ENCODE data around the gene TBC1D4. TPM values are rescaled to one million over a fixed set of nuclear protein-coding genes. Genes with fewer than 3 reads are reported as not detected.

Gene TBC1D4
- total RNA-seq, 1 donor from 2014 or later = 1.5 TPM

DNA sequence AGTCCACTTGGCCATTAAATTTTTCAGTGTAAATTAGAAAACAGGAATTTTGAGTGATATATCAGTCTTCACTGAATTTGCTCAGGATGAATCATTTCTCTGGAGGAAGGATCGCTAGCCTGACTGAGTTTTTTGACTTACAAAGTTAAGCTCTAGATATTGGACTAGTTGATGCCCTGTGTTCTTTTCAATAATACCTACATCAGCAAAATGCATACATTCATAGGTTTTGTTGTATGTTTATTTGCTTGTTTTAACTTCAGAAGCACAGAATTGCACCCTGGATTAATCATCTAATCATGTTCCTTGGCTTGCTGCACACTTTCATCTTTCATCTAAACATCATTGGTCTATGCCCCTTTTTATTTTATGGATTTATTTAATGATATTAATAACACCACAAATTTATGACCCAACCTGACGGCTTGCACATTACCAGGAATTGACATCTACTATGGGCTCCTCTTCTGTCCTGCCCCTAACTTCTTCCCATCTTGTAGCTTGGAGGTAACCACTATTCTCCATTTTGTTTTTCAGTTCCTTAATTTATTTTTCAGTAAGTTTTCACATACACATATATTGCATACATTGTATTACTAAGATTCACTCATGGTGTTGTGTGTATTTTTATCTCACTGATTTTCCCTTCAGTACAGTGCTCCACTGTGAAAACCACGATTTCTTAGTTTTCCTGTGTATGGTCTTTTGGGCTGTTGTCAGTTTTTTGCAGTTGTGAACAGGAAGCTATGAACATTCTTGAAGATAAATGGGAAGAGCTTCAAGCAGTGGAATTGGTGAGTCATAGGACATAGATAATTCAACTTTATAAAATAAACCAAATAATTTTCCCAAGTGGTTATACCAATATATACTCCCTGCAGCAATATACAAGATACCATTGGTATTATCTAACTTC is 32.4 kb upstream of the TBC1D4 start:
- POLR2A ChIA-PET = no interaction called here

DNA sequence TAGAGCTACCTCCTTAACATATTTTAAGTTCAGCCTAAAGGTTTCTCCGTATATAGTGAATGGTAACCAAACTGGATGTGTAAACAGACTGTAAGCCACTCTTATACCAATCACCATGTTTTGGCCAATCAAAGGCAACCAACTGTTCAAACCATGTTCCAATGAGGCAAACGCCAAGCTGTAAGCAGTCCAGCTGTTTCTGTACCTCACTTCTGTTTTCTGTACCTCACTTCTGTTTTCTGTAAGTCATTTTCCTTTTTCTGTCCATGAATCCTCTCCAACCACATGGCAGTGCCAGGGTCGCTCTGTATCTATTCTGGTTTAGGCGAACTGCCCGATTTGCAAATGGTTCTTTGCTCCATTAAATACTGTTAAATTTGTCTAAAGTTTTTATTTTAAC is 31.3 kb upstream of the TBC1D4 start:
- H3K27ac Mint-ChIP-seq = no peak overlapping the region
- DNase-seq (no peak), ATAC-seq (ENCODE audit: low read depth) (no peak)
- POLR2A ChIA-PET = no interaction called here
- intact Hi-C loops (cut with micrococcal nuclease) = no loop called here
- no peak overlapping the region for H3K4me3 Mint-ChIP-seq
- no peaks in the 10 kb centered on the region for H3K27me3 Mint-ChIP-seq
- TF ChIP-seq, protein P1, sequence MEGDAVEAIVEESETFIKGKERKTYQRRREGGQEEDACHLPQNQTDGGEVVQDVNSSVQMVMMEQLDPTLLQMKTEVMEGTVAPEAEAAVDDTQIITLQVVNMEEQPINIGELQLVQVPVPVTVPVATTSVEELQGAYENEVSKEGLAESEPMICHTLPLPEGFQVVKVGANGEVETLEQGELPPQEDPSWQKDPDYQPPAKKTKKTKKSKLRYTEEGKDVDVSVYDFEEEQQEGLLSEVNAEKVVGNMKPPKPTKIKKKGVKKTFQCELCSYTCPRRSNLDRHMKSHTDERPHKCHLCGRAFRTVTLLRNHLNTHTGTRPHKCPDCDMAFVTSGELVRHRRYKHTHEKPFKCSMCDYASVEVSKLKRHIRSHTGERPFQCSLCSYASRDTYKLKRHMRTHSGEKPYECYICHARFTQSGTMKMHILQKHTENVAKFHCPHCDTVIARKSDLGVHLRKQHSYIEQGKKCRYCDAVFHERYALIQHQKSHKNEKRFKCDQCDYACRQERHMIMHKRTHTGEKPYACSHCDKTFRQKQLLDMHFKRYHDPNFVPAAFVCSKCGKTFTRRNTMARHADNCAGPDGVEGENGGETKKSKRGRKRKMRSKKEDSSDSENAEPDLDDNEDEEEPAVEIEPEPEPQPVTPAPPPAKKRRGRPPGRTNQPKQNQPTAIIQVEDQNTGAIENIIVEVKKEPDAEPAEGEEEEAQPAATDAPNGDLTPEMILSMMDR (IDR thresholded peaks at IDR 0.05) = no peak
- H3K9me3 Mint-ChIP-seq = peaks cover 2% of the 10 kb centered on the region
- no peaks in the 10 kb centered on the region for H3K36me3 Mint-ChIP-seq (ENCODE audit: low read depth)
- CTCF ChIA-PET = interaction anchor here (1.1 kb wide), 1 partner anchor 10 kb away, joined by 5 read pairs; no protein-coding TSS in a partner anchor
- H3K4me1 Mint-ChIP-seq = peaks cover 23% of the 10 kb centered on the region

More for the DNA sequence above, 32.4 kb upstream of the TBC1D4 start:
- Mint-ChIP-seq H3K36me3 (ENCODE audit: low read depth) (no peaks in the 10 kb centered on the region), H3K27me3 (no peaks in the 10 kb centered on the region), H3K27ac (no peak overlapping the region), H3K4me3 (no peak overlapping the region), H3K4me1 (peaks cover 23% of the 10 kb centered on the region), H3K9me3 (peaks cover 2% of the 10 kb centered on the region)
- DNase-seq = no peak
- CTCF ChIA-PET = interaction anchor here (1.1 kb wide), 1 partner anchor 9 kb away, joined by 5 read pairs; no protein-coding TSS in a partner anchor
- intact Hi-C loops (cut with micrococcal nuclease) = no loop called here
- TF ChIP-seq, protein P1 (IDR thresholded peaks at IDR 0.05) = no peak
- ATAC-seq (ENCODE audit: low read depth) = no peak

DNA sequence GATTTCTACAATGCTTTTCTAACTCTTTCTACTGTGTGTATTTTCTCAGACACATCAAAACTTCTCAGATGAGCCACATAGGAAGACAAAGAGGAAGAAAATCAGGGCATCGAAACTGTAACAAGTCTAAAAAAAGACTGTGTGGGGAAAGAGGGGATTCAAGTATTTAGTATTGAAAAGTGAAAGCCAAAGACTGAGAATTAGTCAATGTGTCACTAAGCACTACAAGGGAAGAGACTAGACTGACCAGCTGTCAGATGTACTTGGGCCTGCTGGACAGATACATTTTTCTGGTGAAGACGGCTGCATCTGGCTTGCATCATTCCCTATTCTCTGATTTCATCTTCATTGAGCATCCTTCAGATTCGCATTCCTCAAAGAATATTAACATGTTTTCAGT is 30.3 kb upstream of the TBC1D4 start:
- Mint-ChIP-seq H3K36me3 (ENCODE audit: low read depth) (no peaks in the 10 kb centered on the region), H3K27me3 (no peaks in the 10 kb centered on the region), H3K9me3 (peaks cover 2% of the 10 kb centered on the region), H3K4me1 (peaks cover 25% of the 10 kb centered on the region), H3K27ac (no peak overlapping the region), H3K4me3 (no peak overlapping the region)
- DNase-seq = no peak
- TF ChIP-seq, protein P1 (IDR thresholded peaks at IDR 0.05) = no peak
- ChIA-PET CTCF (no interaction called here), POLR2A (no interaction called here)
- intact Hi-C loops (cut with micrococcal nuclease) = no loop called here
- no peak for ATAC-seq (ENCODE audit: low read depth)

DNA sequence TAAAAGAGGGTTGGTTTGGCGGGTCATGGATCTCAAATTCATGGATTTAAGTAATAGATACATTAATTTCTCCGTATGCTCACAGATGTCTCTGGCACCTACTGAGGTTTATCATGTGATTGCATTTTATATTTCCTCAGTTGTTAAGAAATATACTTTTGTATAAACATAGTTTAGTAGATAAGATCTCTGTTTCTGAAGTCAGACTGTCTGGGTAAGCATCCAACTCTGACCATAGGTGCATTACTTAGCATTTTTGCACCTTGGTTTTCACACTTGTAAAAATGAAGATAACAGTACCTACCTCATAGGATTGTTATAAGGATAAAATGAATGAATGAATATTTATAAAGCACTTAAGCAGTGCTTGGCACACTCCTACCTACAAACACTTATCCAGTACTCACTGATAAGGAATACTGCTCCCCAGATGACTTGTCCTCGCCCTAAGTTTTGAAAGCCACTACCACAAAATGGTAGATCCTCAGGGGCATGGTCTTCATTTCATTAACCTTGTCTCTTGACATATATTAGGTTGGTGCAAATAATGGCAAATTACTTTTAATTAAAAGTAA is 29.2 kb upstream of the TBC1D4 start:
- Mint-ChIP-seq H3K27me3 (no peaks in the 10 kb centered on the region), H3K9me3 (peaks cover 2% of the 10 kb centered on the region), H3K4me3 (no peak overlapping the region), H3K4me1 (peaks cover 25% of the 10 kb centered on the region), H3K36me3 (ENCODE audit: low read depth) (no peaks in the 10 kb centered on the region), H3K27ac (no peak overlapping the region)
- ATAC-seq (ENCODE audit: low read depth) (no peak), DNase-seq (no peak)
- ChIA-PET CTCF (no interaction called here), POLR2A (no interaction called here)
- TF ChIP-seq, protein P1 (IDR thresholded peaks at IDR 0.05) = no peak
- intact Hi-C loops (cut with micrococcal nuclease) = no loop called here

DNA sequence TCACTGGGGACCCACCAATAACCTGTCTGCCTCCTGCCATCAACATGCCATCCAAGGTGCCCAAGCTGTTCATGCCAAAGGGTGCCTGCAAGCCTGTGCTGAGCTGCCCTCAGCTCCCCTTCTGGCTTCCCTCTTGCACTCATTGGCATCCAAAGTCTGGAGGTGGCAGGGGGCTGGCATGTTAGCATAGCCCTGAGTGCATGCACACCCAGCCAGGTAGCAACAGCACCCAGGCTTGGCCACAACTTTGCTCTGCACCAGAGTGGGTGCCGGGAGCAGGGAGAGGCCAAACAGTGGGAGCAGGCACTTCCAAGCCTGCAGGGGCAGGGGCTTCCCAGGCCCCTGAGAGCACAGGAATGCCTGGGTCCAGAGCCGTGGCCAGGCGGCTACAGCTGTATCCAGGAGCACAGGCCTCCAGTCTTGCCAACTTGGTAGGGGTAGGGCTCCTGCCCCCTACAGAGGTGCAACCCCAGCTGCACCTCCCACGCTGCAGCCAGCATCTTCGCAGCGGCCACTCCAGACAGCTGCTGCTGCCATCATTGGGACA is 26.1 kb upstream of the TBC1D4 start:
- TF ChIP-seq, protein P1 (IDR thresholded peaks at IDR 0.05) = no peak
- no peaks in the 10 kb centered on the region for H3K36me3 Mint-ChIP-seq (ENCODE audit: low read depth)
- ATAC-seq (ENCODE audit: low read depth) (no peak), DNase-seq (no peak)
- CTCF ChIA-PET = no interaction called here
- no peak overlapping the region for H3K27ac Mint-ChIP-seq
- no peaks in the 10 kb centered on the region for H3K9me3 Mint-ChIP-seq
- H3K27me3 Mint-ChIP-seq = no peaks in the 10 kb centered on the region
- intact Hi-C loops (cut with micrococcal nuclease) = no loop called here
- peaks cover 15% of the 10 kb centered on the region for H3K4me1 Mint-ChIP-seq
- no peak overlapping the region for H3K4me3 Mint-ChIP-seq
- POLR2A ChIA-PET = no interaction called here

Measured in activated B cell treated with CpG ODN at 0.5 μM for 24 hours (primary cell).